Glomerular endothelial cell (primary cell): ENCODE results near the gene FLVCR2. TPM values are rescaled to one million over a fixed set of nuclear protein-coding genes. Genes with fewer than 3 reads are reported as not detected.
"Not testable (repeated sequence)": the region's sequence is repeated elsewhere in the genome, so short reads cannot be mapped to it uniquely, and the experiment has no call there.

Source experiments
- DNase-seq: peaks from one replicate; pipeline ENCODE4 v3.0.0-alpha.2; 2011; ENCODE audit warnings: low read depth, low spot score; ENCODE audit errors: extremely low read depth
- total RNA-seq: library from RNA; depleted of rRNA; stranded (reverse); fragments of >200 nt; gene quantifications from 2 replicates; pipeline ENCODE4 v1.2.3, GENCODE V29; 2015

FLVCR2 gene
- total RNA-seq, 1 donor from 2014 or later = 2.1 TPM

DNA sequence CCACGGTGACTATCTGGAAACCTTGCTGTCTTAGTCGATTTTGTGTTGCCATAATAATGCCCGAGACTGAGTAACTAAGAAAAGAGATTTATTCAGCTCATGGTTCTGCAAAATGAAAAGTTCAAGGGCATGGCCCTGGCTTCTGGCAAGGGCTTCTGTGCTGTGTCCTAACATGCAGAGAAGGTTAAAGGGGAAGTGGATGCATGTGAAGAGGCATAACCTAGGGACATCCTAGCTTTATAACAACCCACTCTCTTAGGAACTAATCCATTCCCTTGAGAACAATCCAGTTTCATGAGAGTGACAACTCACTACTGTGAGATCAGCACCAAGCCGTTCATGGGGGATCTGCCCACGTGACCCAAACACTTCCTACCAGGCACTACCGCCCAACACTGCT lies 11.5 kb downstream of the FLVCR2 start:
- no peak for DNase-seq

DNA sequence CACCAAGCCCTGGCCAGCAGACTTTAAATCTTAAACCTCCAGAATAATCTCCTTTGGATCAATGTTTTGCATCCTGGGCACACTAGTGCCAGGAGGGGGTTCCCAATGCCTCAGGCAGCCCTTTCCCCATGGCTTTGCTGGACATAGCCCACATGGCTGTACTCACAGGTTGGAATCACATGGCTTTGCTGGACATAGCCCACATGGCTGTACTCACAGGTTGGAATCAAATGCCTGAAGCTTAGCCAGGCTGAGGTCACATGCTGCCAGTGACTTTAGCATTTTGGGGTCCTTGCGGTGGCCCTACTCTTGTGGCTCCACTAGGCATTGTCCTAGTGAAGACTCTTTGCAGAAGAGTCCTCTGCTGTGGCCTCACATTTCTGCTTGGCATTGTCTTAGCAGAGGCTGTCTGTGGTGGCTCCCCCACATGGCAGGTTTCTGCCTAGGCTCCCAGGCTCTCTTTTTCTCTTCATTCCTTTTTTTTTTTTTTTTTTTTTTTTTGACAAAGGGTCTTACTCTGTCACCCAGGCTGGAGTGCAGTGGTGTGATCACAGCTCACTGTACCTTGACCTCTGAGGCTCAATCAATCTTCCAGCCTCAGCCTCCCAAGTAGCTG lies 13.0 kb downstream of the FLVCR2 start:
- no peak for DNase-seq

DNA sequence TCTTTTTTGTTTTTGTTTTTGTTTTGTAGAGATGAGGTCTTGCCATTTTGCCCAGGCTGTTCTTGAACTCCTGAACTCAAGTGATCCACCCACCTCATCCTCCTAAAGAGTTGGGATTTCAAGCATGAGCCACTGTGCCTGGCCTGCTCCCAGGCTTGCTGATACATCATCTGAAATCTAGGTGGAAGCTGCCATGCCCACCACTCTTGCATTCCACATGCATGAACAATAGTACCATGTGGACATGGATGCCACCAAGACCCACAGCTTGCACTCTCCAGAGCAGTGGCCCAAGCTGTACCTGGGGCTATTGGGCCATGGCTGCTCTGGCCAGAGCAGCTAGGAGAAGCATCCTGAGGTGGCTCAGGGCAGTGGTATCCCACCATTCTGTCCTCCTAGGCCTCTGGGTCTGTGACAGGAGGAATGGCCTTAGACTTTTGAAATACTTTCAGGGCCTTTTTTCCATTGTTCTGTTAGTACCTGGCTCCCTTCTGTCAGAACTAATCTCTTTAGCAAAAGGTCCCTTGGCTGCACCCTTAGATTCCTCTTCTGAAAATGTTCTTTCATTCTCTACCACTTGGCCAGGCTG lies 13.7 kb downstream of the FLVCR2 start:
- DNase-seq = no peak

DNA sequence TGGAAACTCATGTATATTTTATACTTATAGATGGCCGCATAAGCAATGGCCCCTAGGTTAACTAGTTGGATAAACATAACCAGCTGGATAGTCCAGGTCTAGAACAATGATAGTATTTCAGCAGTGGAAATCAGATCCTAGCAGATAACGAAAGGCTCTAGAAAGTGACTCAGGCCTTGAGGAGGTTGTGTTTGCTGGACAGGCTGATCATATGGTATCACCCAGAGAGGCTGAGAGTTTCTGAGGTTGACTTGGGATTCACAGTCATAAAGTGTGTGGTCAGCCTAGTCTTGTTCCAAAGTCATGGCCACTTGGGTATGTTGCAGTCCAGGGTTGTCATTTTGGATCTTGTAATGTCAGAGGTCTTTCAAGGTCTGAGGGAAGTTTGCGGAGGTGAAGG lies 16.8 kb downstream of the FLVCR2 start:
- no peak for DNase-seq

DNA sequence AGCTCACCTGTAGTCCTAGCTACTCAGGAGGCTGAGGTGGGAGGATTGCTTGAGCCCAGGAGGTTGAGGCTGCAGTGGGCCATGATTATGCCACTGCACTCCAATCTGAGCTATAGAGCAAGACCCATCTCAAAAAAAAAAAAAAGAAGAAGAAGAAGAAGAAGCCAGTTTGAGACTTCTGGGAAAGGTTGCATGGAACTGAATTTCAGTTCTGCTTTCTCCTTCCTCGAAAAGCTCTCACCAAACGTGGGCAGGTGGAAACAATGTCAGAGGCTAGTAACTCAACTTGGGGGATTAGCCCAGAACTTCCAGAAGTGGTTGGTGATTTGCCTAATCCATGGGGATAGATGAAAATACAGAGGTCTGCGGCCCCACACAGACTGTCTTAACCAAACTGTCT lies 18.7 kb downstream of the FLVCR2 start:
- no peak for DNase-seq

DNA sequence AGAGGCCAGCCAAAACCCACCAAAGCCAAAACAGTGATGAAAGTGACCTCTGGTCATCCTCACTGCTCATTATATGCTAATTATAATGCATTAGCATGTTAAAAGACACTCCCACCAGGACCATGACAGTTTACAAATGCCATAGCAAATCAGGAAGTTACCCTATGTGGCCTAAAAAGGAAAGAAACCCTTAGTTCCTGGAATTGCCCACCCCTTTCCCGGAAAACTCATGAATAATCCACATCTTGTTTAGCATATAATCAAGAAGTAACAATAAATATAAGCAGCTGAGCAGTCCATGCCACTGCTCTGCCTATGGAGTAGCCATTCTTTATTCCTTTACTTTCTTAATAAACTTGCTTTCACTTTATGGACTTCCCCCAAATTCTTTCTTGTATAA lies 21.7 kb downstream of the FLVCR2 start:
- not testable (repeated sequence) for DNase-seq

DNA sequence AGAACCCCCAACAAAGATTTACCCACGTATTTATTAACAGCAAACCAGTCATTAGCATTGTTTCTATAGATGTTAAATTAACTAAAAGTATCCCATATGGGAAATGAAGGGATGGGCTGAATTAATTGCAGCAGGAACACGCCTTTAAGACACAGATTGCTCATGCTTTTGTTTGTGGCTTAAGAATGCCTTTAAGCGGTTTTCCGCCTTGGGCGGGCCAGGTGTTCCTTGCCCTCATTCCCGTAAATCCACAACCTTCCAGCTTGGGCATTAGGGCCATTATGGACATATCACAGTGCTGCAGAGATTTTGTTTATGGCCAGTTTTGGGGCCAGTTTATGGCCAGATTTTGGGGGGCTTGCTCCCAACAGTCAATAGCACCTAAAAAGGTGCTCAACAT lies 22.6 kb downstream of the FLVCR2 start:
- DNase-seq = not testable (repeated sequence)

DNA sequence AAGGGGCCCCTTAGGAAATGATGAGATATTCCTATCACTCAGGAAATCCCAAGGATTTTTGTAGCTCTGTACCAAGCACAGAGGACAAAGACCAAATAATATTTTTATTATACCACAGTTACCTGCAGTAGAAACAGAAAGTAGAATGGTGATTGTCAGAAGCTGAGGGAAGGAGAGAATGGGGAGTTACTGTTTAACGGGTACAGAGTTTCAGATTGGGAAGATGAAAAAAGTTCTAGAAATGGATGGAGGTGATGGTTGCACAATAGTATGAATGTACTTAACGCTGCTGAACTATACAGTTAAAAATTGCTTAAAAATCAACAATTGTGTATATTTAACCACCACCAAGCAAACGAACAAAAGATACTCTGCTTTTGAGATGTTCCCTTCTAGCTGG lies 24.1 kb downstream of the FLVCR2 start:
- no peak for DNase-seq

DNA sequence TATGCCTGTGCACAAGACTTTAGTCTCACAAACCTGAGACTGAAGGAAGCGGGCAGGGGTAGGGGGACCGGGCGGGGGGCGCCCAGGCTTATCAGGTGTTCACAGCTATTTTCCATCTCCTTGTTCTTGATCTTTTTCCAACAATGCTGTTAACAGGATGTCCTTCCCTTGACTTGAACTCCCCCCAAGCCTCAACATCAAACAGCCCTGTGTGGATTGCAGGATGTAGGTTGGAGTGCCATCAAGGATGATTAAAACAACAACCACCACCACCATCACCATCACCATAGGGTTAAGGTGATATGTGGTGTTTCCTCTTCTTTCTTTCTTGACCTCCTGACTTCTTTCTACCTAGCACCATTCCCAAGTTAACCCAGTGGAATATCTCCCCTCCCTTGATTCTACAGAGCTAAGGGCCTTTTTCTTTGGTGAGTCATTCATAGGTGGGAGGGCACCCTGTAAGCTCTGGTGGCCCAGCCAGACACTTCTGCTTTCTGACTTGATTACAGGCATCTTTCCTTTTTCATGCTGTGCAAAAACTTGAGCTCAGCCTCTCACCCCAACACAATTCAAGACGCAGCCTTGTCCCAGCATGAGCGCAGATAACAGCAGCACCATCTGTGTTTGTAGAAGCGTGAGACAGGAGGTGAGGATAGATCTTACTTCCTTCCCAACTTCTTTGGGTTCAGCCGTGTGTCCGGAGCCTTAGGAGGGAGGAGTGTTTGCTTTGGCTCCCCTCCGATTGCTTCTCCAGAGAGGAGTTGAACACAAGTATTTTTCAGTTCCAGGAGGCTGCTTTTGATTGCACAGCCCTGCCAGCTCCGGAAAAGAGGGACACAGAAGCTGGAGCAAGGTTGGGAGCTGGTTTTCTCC lies 26.8 kb downstream of the FLVCR2 start:
- DNase-seq = peak; percentile 39

DNA sequence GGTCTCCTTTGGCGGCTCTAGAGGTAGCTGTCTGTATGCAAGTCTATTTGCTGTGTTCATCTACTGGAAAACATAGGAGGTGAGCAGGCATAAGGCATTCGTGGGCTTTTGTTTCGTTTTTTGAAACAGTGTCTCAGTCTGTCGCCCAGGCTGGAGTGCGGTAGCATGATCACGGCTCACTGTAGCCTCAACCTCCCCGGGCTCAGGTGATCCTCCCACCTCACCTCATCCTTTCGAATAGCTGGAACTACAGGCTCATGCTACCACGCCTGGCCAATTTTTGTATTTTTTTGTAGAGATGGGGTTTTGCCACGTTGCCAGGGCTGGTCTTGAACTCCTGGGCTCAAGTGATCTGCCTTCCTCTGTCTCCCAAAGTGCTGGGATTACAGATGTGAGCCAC lies 27.5 kb downstream of the FLVCR2 start:
- no peak for DNase-seq

DNA sequence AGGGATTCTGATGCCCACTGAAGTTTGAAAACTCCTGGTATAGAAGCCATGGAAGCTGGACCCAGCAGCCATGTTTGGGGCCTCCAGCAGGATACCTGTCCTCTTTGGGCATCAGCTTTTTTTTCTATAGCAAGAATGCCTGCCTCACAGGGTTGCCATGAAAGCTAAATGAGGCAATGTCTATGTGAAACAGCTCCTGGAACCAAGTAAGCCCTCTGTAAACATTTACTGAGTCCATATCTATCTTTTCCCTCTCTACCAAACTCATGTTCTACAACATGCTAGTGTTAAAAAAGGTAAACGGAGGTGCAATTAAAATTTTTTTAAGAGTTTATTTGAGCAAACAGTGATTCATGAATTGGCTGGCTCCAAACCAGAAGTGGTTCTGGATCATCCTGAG lies 28.6 kb downstream of the FLVCR2 start:
- DNase-seq = no peak

DNA sequence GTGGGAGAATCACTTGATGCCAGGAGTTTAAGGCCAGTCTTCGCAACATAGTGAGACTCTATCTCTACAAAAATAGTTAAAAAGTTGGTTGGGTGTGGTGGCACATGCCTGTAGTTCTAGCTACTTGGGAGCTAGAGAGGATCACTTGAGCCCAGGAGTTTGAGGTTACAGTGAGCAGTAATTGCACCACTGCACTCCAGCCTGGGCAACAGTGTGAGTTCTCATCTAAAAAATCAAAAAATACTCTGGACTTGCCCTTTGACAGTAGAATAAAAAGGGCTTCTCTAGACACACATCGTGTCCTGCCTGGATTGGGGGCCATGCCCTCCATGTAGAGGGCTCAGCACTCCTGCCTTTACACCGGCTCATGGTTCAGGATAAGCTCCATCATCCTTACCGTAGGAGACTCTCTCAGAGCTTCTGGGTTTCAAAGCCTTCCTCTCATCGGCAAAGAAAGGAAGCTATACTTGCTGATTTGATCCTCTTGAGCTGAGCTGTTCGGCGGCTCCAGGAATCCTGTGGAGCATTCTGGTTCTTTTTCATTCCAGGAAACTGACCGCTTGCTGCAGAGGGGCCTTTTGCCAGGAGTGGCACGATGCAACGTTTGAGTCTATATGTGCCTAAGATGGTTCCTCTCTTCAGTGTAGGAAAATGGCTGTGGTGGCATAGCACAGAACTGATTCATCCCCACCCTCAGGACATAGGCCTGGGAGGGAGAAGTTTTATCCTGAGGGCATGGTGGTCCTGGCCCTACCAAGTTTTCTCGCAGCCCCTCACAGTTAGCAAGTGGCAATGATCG lies 29.6 kb downstream of the FLVCR2 start:
- no peak for DNase-seq

DNA sequence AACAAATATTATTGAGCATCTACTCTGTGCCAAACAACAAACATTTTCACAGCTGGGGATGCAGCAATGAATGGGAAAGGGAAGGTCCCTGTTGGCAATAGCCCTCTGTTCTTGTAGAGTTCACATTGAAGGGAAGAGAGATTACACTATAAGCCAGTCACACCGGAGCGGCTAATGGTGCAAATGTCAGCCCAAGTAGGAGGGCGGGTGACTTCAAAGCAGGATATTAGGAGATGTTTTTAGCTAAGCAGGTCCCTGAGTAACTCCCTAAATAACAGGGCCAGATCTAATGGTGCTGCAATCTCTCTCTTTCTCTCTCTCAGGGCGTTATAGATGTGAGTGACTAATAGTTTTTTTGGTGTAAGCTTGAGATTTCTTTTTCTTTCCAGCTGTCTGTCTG lies 30.7 kb downstream of the FLVCR2 start:
- DNase-seq = no peak

DNA sequence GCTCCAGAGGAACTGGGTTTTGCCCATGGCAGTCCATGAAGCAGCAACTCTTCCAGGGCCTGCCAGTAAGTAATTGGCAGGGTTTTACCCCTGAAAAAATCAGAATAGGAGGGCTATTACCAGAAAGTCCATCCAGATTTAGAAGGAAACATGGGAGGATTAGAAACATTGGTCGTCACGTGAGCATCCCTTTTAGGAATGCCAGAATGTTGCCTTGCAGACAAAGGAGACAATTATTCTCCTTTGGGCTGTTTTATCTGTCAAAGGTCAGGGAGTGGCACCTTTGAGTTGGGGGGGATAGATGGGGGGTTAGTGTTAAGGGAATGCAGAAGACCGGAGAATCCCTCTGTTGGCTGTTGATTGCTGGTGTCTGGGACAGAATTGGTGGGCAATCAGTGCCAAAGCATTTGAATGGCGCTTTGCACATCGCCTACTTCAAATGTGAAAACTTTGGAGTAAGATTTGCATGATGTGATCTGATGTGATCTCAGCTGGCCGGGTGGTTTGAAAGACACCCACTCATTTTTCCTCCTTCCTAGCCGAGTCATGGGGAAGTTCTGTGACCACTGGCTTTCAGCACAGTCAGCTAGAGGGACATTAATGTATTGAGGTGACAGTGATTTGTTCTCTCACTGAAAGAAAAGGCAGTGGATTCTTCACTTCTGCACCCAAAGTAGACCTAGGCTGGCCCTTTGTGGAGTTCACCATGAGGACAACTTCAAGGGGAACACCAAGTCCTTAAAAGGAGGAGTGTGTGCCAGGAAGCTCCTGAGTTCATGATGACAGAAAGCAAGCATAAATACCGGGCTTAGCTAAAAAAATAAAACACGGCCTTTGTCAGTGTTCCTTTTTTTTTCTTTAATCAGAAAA lies 31.4 kb downstream of the FLVCR2 start:
- DNase-seq = no peak

DNA sequence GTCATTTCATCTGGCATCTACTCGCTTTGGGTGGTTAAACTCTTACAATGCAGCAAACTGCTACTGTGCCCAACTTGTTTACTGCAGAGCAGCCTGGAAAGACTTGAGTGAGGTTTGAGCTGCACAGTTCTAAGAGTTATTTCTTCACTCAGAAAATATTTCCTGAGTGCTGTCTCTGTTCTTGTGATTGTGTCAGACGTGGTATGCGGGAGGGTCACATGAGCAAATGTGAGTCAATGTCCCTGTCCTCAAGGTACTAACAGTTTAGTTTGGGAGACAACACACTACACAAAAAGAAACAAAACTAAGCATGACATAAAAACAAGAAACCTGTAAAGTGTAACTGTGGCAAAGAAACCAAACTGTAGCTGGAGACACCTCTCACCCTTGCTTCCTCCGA lies 32.4 kb downstream of the FLVCR2 start:
- DNase-seq = no peak

DNA sequence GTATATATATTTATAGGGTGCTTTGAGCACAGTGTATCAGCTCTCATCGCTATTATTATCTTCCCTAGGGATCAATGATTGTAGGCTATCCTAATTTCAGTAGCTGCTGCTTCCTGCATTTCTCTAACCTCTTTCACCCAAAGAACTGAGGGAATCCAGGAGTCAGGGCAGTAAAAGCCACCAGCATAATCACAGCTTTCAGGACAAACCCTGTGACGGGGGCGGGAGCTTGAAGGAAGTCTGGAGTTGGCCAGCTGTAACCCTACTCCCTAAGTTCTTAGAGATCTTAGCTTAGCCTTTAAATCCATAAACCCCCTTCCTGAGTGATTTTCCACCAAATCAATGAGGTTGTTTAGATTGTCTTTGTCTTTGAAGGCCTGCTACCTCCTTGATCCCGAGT lies 33.7 kb downstream of the FLVCR2 start:
- DNase-seq = no peak

DNA sequence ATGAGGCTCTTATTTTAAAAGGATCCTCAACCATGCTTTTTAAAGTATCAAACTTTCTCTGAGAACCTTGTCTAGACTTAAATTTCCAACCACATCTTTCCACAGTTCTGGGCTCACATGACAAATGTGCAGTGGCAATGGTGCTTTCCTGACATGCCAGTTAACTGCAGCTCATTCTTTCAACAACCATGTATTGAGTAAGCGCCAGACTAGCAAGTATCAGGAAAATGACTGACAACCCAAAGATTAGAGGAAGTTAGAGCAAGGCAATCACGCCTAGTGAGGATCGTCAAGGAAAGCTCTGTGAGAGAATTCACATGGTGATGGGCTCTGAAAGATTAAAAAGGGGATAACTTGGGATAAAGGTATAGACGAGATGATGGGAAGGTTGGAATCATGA lies 35.8 kb downstream of the FLVCR2 start:
- no peak for DNase-seq

DNA sequence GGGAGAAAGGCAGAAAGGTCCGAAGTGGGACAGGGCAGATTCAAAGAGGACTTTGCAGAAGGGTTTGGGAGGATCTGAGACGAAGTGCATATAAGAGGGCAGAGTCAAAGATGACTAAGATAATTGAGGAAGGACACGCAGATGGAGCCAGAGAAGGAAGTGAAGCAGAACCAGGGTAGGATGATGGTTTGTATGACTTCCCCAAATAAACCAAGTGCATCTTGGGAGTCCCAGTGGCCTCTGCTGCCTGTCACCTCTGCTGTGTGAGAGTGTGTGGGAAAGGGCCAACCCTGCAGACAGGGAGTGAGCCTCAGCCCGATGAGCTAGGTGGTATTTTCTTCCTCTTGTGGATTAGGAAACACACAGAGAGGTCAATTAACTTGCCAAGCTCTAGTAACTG lies 36.8 kb downstream of the FLVCR2 start:
- no peak for DNase-seq

DNA sequence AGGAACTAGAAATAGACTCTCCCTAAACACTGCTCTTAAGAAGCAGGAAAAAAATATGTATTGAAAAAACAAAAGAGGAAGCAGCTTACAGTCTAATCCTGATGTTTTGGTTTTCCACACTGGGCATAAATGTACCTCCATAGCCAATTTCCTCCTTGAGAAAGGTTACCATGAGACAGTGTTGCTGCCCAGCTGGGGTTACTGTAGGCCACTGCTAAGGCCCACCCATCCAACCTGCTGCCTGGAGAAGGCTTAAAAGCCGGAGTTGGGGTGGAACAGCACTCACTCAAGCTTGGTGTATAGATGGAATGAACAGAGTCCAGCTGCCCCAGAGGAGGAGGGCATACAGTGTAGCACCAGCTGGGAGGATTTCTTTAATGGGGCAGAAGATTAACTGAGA lies 41.1 kb downstream of the FLVCR2 start:
- DNase-seq = no peak

DNA sequence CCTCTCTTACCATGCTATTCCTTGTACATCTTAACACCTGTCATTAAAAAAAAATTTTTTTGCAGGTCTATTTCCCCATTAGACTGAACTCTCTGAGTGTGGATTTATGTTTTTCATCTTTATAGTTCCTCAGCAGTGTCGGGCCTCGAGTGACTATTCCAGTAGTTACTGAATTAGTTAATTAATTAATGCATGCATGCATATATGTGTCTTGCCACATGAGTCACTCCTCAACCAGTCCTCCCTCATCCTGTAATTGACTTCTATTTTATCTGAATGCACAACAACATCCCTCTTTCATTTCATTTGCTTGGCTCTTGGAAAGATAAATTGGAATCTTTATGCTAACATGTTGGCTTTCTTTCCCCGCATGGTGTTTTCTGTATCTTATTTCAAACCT lies 46.6 kb downstream of the FLVCR2 start:
- DNase-seq = no peak
